HCT116 (cell line): ENCODE results near the gene TLE3. TPM values are rescaled to one million over a fixed set of nuclear protein-coding genes. Genes with fewer than 3 reads are reported as not detected.

Experiments used
- ATAC-seq: fragments of 200-7000 bp; cut with Tn5 transposase; 2 replicates; pipeline ENCODE4 v1.9.1; 2020; ENCODE audit warnings: mild to moderate bottlenecking, moderate library complexity
- BruUV-seq: library from RNA; stranded (reverse); fragments of 400-500 nt; replicated peaks from 2 replicates; lab custom pipeline; 2021; lab: Mats Ljungman, UMichigan
- CTCF ChIA-PET: fragments of 300-600 bp; sonication (Branson Sonifier 250); formaldehyde crosslinking; loops from one replicate; lab custom pipeline; 2021; ENCODE audit warnings: antibody characterized with exemption; lab: Charles Lee
- POLR2A ChIA-PET: fragments of 300-600, 350-600 bp; sonication (Branson Sonifier 250); formaldehyde crosslinking; loops from one replicate; lab custom pipeline; 2021; ENCODE audit warnings: antibody characterized with exemption; lab: Charles Lee
- RAD21 ChIA-PET, 2 experiments: fragments of 300-600 bp; sonication (Branson Sonifier 250); formaldehyde crosslinking; loops; one replicate each; lab custom pipeline; 2023; ENCODE audit warnings: low total read pairs in 2 of 2; ENCODE audit not compliant: uncharacterized antibody in 2 of 2, unreplicated experiment in 2 of 2, low non-redundant PET in 1 of 2; lab: Charles Lee
- DNase-seq: peaks from one replicate; pipeline ENCODE4 v3.0.0-alpha.2; 2010; ENCODE audit warnings: low read depth, low spot score
- H2AFZ ChIP-seq: fragments of 200-600 bp; shearing (Covaris generic), sonication (generic); 2 replicates; pipeline ENCODE4 v1.6.1; 2017; ENCODE audit warnings: low read depth, mixed run types, mixed read lengths, antibody characterized with exemption, low read length; ENCODE audit not compliant: poor library complexity, severe bottlenecking
- H3K27ac ChIP-seq: 2 replicates; pipeline ENCODE4 v1.5.1; 2012; ENCODE audit warnings: low read depth, low read length
- H3K27me3 ChIP-seq: fragments of 200-600 bp; sonication (generic); 2 replicates; pipeline ENCODE4 v1.6.1; 2016; ENCODE audit warnings: mixed run types, low read length, mixed read lengths; ENCODE audit not compliant: insufficient read depth
- H3K36me3 ChIP-seq, 2 experiments: fragments of 200-500 bp in 1 of 2; fragments of 200-600 bp in 1 of 2; sonication (Bioruptor generic) in 1 of 2; sonication (generic) in 1 of 2; 2 replicates each; pipeline versions ENCODE4 v1.5.1 to v1.6.1; 2014 to 2016; ENCODE audit warnings: low read length in 2 of 2, inconsistent platforms in 1 of 2, mixed read lengths in 1 of 2, mixed run types in 1 of 2; ENCODE audit not compliant: insufficient read depth in 2 of 2, control insufficient read depth in 1 of 2
- H3K4me1 ChIP-seq, 2 experiments: fragments of 200-600 bp in 1 of 2; sonication (generic) in 1 of 2; 2 replicates each; pipeline versions ENCODE4 v1.5.1 to v1.6.1; 2012 to 2017; ENCODE audit warnings: low read length in 2 of 2, inconsistent platforms in 1 of 2, mild to moderate bottlenecking in 1 of 2, mixed read lengths in 1 of 2, mixed run types in 1 of 2, moderate library complexity in 1 of 2; ENCODE audit not compliant: insufficient read depth in 2 of 2, control insufficient read depth in 1 of 2
- H3K4me2 ChIP-seq: fragments of 200-600 bp; sonication (generic); 2 replicates; pipeline ENCODE4 v1.6.1; 2017; ENCODE audit warnings: mixed run types, low read length, mixed read lengths
- H3K4me3 ChIP-seq, 2 experiments: fragments of 200-600 bp in 1 of 2; sonication (generic) in 1 of 2; replicated peaks in 1 of 2; 2 replicates each; pipeline ENCODE4 v1.5.1; 2011 to 2016; ENCODE audit warnings: low read length in 2 of 2, control low read depth in 1 of 2, low read depth in 1 of 2, mild to moderate bottlenecking in 1 of 2, mixed read lengths in 1 of 2, mixed run types in 1 of 2
- H3K79me2 ChIP-seq: fragments of 200-600 bp; sonication (generic); 2 replicates; pipeline ENCODE4 v1.6.1; 2017; ENCODE audit warnings: mild to moderate bottlenecking, mixed run types, low read length, moderate library complexity, mixed read lengths; ENCODE audit not compliant: insufficient read depth
- H3K9ac ChIP-seq: fragments of 200-600 bp; sonication (generic); 2 replicates; pipeline ENCODE4 v1.6.1; 2016; ENCODE audit warnings: low read length, mixed read lengths
- H3K9me2 ChIP-seq: fragments of 200-600 bp; sonication (generic), shearing (Covaris generic); 2 replicates; pipeline ENCODE4 v1.6.1; 2017; ENCODE audit warnings: mixed run types, mild to moderate bottlenecking, moderate library complexity; ENCODE audit not compliant: insufficient read depth
- H3K9me3 ChIP-seq, 2 experiments: fragments of 200-500 bp in 1 of 2; fragments of 200-600 bp in 1 of 2; sonication (Bioruptor generic) in 1 of 2; sonication (generic) in 1 of 2; 2 replicates each; pipeline ENCODE4 v1.6.1; 2014 to 2017; ENCODE audit warnings: low read length in 2 of 2, mixed read lengths in 2 of 2, inconsistent platforms in 1 of 2, low read depth in 1 of 2, mild to moderate bottlenecking in 1 of 2, mixed run types in 1 of 2, moderate library complexity in 1 of 2; ENCODE audit not compliant: control insufficient read depth in 1 of 2, insufficient read depth in 1 of 2
- H4K20me1 ChIP-seq: fragments of 200-600 bp; sonication (generic), shearing (Covaris generic); 2 replicates; pipeline ENCODE4 v1.6.1; 2017; ENCODE audit warnings: mixed run types, mild to moderate bottlenecking, moderate library complexity; ENCODE audit not compliant: insufficient read depth
- RAD21 ChIP-seq: IDR thresholded peaks from 2 replicates; pipeline ENCODE4 v1.6.1; 2012; ENCODE audit warnings: low read depth, mild to moderate bottlenecking
- SP1 ChIP-seq: IDR thresholded peaks from 2 replicates; pipeline ENCODE4 v1.6.1; 2012; ENCODE audit warnings: low read depth
- YY1 ChIP-seq: IDR thresholded peaks from 2 replicates; pipeline ENCODE4 v1.6.1; 2011; ENCODE audit warnings: low read length, low read depth, moderate library complexity, mild to moderate bottlenecking; ENCODE audit not compliant: insufficient replicate concordance; ENCODE audit errors: extremely low read depth
- ZFX ChIP-seq: fragments of 450-650 bp; IDR thresholded peaks from 2 replicates; pipeline ENCODE4 v1.6.1; 2017
- ZNF274 ChIP-seq: fragments of 200-500 bp; sonication (Bioruptor generic); IDR thresholded peaks from 2 replicates; pipeline ENCODE4 v1.6.1; 2014; ENCODE audit warnings: mild to moderate bottlenecking, low read depth, low read length, inconsistent platforms
- intact Hi-C: fragments of 100-400 bp; cut with micrococcal nuclease; formaldehyde crosslinking; loops from 2 replicates; pipeline ENCODE4 v1.10.0; 2022
- total RNA-seq: library from RNA; stranded (reverse); gene quantifications from one replicate; pipeline ENCODE4 v1.2.1, GENCODE V29; 2021; ENCODE audit not compliant: unreplicated experiment
- TF ChIP-seq, protein P1 (sequence below): IDR thresholded peaks from 2 replicates; pipeline ENCODE4 v1.6.1; 2012; ENCODE audit warnings: low read depth

The TLE3 gene
- total RNA-seq, 1 experiment from 2014 or later = 53.9 TPM

DNA sequence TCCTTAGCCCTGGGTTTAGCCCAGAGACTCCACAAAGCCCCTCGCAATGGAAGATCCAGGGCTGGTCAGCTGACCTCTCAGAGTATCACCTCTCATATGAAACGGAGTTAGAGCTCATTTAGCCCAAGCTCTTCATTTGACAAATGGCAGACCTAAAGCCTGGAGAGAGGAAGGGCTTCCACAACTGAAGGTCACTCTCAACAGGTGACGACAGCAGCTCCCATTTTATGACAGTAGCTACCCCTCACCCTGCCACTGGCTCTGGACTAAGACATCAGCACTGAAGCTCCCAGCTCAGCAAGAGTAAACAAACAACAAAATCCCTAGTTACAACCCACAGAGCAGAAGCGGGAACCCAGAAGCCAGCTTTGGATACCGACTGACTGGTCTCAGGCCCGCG, 33.7 kb downstream of the TLE3 start:
- H3K4me2 ChIP-seq = no peak overlapping the region
- DNase-seq = no peak
- H3K4me1 ChIP-seq = no peaks in the 10 kb centered on the region
- ATAC-seq = no peak
- TF ChIP-seq, protein P1, sequence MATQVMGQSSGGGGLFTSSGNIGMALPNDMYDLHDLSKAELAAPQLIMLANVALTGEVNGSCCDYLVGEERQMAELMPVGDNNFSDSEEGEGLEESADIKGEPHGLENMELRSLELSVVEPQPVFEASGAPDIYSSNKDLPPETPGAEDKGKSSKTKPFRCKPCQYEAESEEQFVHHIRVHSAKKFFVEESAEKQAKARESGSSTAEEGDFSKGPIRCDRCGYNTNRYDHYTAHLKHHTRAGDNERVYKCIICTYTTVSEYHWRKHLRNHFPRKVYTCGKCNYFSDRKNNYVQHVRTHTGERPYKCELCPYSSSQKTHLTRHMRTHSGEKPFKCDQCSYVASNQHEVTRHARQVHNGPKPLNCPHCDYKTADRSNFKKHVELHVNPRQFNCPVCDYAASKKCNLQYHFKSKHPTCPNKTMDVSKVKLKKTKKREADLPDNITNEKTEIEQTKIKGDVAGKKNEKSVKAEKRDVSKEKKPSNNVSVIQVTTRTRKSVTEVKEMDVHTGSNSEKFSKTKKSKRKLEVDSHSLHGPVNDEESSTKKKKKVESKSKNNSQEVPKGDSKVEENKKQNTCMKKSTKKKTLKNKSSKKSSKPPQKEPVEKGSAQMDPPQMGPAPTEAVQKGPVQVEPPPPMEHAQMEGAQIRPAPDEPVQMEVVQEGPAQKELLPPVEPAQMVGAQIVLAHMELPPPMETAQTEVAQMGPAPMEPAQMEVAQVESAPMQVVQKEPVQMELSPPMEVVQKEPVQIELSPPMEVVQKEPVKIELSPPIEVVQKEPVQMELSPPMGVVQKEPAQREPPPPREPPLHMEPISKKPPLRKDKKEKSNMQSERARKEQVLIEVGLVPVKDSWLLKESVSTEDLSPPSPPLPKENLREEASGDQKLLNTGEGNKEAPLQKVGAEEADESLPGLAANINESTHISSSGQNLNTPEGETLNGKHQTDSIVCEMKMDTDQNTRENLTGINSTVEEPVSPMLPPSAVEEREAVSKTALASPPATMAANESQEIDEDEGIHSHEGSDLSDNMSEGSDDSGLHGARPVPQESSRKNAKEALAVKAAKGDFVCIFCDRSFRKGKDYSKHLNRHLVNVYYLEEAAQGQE = no peak
- TF ChIP-seq YY1 (no peak), RAD21 (no peak)
- TF ChIP-seq, all 23 proteins: peak for 0
- Histone ChIP-seq H3K9ac (no peak overlapping the region), H3K9me2 (no peaks in the 10 kb centered on the region), H4K20me1 (no peaks in the 10 kb centered on the region), H3K27me3 (no peaks in the 10 kb centered on the region), H3K79me2 (no peaks in the 10 kb centered on the region), H2AFZ (no peak overlapping the region), H3K4me3 (no peak overlapping the region), H3K9me3 (no peaks in the 10 kb centered on the region), H3K36me3 (peaks cover 25 to 45% of the 10 kb centered on the region in 2 experiments; a peak in 3 of 4 replicates), H3K27ac (no peak overlapping the region)
- intact Hi-C loops = no loop called here
- ChIA-PET POLR2A (no interaction called here), CTCF (no interaction called here), RAD21 (no interaction called here)
- no TSS peak for BruUV-seq

DNA sequence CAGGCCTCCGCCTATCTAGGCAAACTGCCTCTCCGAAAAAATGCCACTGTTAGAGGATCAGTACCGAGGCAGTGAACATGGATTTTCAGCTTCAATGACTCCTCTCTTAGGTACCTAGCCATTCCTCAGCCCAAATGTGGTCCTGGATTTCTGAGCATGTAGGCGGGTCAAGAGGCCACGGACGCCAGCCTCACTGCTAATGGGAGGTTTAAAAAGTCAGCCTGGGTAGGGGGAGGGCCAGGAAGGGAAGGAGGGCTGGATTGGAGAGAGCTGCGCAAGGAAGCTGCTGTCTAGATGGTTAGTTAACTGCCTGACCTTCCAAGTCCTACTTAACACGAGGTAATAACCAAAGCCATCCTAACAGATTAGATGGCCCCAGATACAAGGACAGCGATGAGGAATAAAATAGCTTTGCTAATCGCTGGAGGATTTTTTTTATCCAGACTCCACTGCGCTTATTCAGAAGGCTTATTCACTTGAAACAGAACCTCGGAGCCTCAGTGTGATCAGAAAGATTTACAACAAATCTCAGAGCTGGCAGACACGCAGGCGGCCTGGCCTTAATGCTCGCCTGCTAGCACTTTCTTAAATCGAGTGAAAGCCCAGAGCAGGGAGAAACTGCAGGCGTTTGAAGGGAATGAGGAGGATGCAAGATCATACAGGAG, 34.3 kb downstream of the TLE3 start:
- Histone ChIP-seq H2AFZ (no peak overlapping the region), H3K27me3 (no peaks in the 10 kb centered on the region), H3K4me2 (no peak overlapping the region), H3K9ac (no peak overlapping the region), H3K4me1 (no peaks in the 10 kb centered on the region), H3K4me3 (no peak overlapping the region), H4K20me1 (no peaks in the 10 kb centered on the region), H3K9me2 (no peaks in the 10 kb centered on the region), H3K9me3 (no peaks in the 10 kb centered on the region), H3K79me2 (no peaks in the 10 kb centered on the region), H3K36me3 (peaks cover 23 to 47% of the 10 kb centered on the region in 2 experiments; a peak in 3 of 4 replicates), H3K27ac (no peak overlapping the region)
- no TSS peak for BruUV-seq
- ChIA-PET POLR2A (no interaction called here), CTCF (no interaction called here), RAD21 (no interaction called here)
- ATAC-seq (no peak), DNase-seq (no peak)
- intact Hi-C loops = no loop called here
- TF ChIP-seq, protein P1 = no peak
- TF ChIP-seq ZNF274 = no peak
- no peak for TF ChIP-seq SP1
- TF ChIP-seq ZFX = no peak
